GM12872 (cell line): ENCODE measurements around the gene PLEKHA5.

Experiments used
- CTCF ChIP-seq: IDR thresholded peaks from 3 replicates; pipeline ENCODE4 v1.5.1; 2011; ENCODE audit warnings: low read depth, mild to moderate bottlenecking, low read length, moderate library complexity; ENCODE audit not compliant: insufficient read depth

PLEKHA5 gene

DNA sequence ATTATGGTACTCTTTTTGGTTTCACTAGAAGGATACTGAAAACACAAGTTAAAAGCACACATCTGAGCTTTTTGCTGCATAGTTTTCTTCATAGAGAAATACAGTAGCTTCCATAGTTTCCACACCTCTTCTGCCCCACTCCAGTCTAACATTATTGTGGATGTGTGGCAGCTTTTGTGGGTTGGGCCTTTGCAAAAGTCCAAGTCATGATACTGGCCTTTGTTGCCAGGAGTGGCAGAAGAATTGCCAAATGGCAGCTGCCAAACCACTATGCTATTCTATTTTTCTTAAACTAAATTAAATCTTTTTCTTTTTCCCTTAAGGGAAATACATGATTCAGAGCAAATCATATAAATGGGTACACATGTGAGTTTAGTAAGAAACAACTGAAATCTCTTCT is 114.8 kb downstream of the PLEKHA5 start:
- no peak for TF ChIP-seq CTCF

DNA sequence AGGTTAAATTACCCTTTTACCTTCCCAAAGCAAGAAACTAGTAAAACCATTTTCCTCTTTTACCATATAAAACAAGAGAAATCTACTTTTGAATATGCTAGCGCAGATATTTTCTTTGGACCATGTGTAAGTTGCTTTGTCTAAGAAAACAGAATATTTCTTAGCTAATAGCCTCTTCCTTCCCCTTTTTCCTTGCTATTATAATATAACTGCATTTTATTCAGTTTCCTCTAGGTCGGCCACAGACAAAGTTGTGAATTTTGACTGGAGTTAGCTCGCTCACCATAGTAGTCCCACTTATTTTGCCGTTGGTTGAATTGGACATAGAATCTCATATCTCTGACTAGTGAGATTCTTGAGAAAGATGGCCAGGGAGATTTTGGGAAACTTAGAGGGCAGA is 115.6 kb downstream of the PLEKHA5 start:
- TF ChIP-seq CTCF: no peak

DNA sequence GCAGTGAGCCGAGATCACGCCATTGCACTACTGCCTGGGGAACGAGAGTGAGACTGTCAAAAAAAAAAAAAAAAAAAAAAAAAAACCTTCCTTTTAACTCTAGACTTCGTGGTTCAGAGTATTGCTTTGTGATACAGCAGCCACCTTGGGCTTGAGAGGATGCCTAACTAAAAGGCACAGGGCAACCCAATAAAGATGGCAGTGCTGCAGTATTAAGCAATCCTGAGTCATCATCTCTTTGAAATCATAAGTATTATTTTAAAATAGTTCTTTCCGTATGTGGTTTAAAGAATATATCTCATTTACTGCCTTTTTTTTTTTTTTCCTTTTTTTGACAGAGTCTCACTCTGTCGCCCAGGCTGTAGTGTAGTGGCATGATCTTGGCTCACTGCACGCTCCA is 116.1 kb downstream of the PLEKHA5 start:
- TF ChIP-seq CTCF: no peak

- no peak for TF ChIP-seq CTCF
Observed at GRCh38 chr12:19246933-19247332, 117.4 kb downstream of the PLEKHA5 start.

DNA sequence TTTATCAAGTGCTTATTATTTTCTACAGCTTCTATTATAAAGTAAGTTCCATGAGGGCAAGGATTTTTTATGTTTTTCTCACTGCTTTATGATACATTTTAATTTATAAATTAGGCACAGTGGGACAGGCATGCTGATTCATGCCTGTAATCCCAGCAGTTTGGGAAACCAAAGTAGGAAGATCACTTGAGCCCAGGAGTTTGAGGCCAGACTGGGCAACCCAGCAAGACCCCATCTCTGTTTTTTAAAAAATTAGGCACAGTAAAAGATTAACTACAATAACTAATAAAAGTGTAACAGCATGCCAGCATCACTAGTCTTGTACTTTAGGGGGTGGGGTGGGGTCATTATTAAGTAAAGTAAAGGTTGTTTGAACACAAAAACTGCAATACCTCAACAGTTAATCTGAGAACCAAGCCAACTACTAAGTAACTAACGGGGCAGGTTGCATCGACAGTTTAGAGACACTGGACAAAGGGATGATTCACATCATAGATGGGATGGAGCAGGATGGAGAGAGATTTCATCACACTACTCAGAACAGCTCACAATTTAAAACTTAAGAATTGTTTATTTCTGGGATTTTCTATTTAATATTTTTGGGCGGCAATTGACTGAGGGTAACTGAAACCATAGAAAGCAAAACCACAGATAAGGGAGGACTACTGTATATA is 119.5 kb downstream of the PLEKHA5 start:
- TF ChIP-seq CTCF: no peak

DNA sequence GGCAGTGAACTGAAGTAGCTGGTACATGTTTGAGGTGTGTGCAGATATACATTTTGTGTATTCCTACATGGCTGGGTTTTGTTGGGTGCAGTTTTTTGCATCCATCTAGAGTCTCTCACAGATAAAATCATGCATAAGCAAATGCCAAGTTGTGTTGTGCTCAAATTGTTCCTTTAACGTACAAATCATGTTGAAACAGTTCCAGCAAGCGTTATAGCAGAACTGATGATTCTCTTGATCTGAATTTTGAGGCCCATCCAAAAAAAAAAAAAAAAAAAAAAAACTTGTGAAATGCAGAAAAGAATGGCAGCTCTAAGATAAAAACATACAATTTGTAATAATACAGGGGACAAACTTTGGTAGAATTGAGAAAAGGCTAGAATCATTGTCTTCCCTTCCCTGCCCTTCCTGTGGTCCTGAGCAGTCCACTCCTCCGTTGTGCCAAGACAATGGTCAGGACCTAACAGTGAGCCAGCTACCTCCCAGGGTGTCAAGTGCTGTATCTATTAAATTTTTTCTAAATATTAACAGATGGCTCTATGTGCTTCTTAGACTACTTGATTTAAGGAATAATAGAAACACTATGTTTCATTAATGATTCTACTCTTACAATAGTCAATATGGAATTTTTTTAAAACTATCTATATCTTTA is 122.1 kb downstream of the PLEKHA5 start:
- no peak for TF ChIP-seq CTCF

DNA sequence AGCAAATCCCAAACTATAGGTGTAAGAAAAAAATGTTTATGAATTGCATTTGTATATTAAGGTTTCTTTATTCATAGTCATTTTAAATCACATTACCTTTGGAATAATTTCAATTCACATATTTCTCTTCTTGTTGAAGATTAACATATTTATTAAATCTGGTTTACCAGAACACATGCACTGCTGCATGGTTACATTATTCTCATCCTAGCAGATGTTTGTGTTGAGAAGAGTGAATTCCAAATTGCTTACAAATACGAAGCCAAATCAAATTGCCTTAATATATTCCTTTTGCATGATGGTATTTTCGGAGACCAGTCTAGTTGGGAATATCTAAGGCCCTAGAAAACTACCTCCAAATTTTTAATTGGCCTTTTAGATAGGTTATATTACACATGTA is 130.6 kb downstream of the PLEKHA5 start:
- TF ChIP-seq CTCF: no peak
